ENCODE measurements around the gene IGHMBP2.
"Not testable (repeated sequence)": the region's sequence is repeated elsewhere in the genome, so short reads cannot be mapped to it uniquely, and the experiment has no call there.

Gene IGHMBP2

GRCh38 chr11:68961245-68961644 lies 57.6 kb downstream of the IGHMBP2 start:
- DNase-seq (ENCODE audit: low spot score) = no peak

- DNase-seq (ENCODE audit: low spot score) = no peak
Measured at GRCh38 chr11:68962527-68963250, 59.0 kb downstream of the IGHMBP2 start.

DNA sequence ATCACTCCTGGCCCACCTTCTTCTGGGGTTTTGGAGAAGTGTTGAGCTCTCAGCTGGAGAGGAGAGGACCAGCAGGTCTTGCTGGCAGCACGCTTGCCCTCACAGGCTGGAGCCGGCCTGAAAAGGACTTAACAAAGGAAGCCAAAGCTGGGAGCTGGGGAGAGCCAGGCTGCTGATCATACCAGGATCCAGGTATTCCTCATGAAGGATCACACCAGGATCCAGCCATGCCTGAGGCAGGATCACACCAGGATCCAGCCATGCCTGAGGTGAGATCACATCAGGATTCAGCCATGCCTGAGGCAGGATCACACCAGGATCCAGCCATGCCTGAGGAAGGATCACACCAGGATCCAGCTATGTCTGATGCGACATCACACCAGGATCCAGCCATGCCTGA lies 60.1 kb downstream of the IGHMBP2 start:
- no peak for DNase-seq (ENCODE audit: low spot score)

DNA sequence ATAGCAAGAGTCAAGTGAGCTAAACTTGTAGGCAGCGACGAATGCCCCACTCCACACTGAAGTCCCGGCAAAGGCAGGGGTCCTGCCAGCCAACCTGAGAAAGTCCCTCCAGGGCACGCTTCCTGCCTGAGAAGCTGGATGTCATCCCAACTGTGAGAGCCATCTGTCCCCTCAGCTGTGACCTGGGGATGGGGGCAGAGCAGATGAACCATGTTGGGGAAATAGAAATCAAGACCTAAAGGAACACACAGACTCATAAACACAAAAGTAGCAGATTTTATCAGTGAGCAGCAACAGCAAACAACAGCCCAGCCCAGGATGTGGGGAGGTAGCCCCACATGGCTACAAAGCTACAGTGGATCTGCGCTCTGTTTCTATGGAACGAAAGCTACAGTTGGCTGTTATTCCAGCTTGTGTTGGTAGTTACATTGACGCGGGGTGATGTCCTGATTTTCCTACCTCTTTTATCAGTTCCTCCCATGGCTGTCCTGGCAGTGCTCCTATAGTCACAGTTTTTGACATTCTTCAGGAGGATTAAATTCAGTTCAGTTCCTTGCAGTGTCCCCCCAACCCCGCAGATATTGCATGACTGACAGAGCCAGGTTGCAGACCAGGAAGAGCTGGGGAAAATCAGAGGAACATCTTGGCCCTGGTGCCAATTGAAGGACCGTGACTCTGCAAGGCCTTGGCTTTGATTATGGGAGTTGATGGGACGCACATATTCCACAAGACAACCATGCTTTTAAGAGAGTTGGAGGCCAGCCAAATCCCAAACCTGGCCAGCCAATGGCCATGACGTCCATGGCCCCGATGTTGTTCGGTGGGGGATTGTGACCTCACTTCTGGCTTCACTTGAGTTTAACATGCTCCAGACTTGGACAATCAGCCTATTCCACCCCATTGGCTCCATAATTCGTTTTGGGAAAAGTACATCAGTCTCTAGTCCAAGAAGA lies 62.5 kb downstream of the IGHMBP2 start:
- no peak for DNase-seq (ENCODE audit: low spot score)

GRCh38 chr11:68966894-68967780 lies 63.4 kb downstream of the IGHMBP2 start:
- DNase-seq (ENCODE audit: low spot score) = no peak

DNA sequence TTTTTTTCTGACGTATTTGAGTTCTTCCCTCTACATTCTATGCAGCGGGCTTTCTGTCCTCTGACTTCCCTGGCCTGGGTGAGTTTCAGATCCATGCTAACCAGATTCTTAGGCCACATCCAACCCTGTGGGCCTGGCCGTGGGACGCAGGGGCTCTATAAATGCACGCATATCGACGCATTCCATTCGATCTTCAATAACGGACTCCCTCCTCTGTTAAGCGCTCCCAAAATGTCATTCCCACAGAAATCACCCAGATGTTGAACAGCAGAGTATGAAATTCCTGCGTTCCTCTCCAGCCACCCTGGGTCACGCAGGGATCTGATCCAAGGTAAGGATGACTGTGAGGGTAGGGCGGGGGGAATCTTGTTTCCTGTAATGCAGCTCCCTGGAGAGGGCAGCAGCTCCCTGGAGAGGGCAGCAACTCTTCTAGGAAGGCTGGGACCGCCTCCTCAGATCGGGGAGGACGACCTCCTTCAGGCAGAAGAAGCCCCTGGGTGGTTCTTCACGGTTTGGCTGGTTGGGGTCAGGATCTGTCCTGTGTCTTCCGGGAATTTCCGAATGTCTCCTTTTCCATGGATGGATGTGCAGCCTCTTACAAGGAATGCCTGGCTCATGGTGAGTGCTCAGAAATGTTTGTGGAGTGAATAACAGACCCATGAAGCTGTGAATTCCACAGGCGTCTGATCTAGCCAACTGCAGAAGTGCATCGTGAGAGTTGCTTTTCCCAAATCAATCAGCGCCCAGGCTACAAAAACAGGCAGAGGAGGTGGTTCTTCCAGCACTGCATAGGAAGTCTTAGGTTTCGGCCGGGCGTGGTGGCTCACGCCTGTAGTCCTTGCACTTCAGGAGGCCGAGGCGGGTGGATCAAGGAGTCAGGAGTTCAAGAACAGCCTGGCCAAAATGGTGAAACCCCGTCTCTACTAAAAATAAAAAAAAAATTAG lies 64.9 kb downstream of the IGHMBP2 start:
- no peak for DNase-seq (ENCODE audit: low spot score)

GRCh38 chr11:68969386-68969785 lies 65.7 kb downstream of the IGHMBP2 start:
- DNase-seq (ENCODE audit: low spot score) = no peak

DNA sequence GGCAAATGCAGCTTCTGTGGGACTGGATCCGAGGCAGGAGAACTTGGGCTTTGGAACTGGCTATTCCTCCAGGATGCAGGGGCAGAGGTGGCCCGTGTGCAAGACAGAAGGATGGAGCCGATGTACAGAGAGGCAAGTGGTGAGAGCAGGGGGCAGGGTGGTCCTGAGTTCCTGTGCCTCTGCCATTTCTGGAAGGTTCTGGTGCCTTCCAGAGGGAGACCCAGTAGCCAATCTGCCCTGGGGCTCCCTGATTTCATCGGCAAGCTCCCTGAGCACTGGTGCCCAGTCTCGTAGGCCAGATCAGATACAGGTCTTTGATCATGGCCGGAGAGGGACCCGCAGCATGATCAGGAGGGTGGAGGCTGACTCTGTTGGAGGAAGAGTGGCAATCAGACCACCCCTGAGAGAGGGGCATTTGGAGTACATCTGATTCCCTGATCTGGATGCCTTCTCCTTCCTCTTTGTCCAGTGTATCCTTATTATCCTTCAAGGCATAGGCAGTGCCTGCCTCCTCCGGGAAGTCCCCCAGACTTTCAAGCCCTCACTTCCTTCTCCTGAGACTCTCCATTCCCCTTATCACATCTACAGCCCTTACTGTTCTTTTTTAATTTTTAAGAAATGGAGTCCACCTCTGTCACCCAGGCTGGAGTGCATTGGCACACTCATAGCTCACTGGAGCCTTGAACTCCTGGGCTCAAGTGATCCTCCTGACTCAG lies 67.4 kb downstream of the IGHMBP2 start:
- DNase-seq (ENCODE audit: low spot score) = no peak

- no peak for DNase-seq (ENCODE audit: low spot score)
Measured at GRCh38 chr11:68973219-68973618, 69.5 kb downstream of the IGHMBP2 start.

- not testable (repeated sequence) for DNase-seq (ENCODE audit: low spot score)
Measured at GRCh38 chr11:68973706-68974105, 70.0 kb downstream of the IGHMBP2 start.

- no peak for DNase-seq (ENCODE audit: low spot score)
Measured at GRCh38 chr11:68974421-68975194, 70.9 kb downstream of the IGHMBP2 start.

DNA sequence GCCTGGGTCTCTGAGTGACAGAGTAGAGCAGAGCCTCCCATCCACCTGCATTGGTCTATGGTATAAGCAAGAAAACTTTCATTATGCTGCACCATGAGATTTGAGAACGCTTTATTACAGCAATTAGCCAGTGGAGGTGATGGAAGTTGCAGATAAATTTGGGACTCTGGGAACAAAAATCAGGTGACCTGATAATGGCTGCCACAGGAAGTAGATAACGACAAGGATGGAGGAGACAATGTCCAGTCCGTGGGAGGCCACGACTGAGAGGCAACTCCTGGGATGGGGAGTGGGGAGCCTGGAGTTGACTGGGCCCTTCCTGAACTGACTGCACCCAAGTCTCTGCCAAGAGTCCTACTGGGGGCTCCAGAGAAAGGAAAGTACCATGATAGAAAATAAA lies 72.4 kb downstream of the IGHMBP2 start:
- DNase-seq (ENCODE audit: low spot score) = no peak

GRCh38 chr11:68976563-68976962 lies 72.9 kb downstream of the IGHMBP2 start:
- no peak for DNase-seq (ENCODE audit: low spot score)

DNA sequence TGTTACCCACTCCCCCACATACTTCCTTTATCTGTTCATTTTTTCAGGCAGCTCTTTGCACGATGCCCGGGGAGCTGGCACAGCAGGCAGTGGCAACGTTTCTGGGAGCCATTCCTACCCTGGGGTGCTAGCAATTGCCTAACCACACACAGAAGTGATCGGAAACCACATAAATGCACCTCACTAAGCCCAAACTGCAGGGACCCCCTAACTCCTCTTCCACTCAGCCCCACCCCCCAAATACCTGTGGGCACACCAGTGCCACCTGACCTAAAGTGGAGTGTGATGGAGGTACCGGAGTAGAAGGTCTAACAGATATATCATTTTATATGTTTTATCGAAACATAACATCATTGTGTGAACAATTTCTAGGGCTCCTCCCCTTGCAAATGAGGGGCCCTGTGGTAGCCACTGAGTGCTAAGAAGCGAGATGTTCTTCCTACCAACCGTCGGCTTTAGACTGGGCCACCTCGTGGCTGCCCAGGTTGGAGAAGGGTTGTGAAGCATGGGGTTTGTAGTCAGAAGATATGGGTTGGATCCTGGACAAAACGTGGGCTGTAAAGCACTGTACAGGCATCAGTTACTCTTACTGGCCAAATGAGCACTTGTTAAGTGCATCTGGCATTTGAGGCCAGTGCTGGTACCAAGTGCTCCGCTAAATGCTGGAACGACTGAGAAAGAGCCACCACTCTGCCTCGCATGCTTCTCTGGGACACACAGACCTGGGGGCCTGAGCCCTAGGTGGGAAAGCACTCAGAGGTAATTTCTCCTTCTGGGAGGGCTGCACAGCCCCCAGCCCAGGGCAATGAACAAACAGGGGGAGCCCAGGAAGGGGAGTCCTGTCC lies 74.3 kb downstream of the IGHMBP2 start:
- DNase-seq (ENCODE audit: low spot score) = no peak

- DNase-seq (ENCODE audit: low spot score) = no peak
Measured at GRCh38 chr11:68978626-68978930, 74.9 kb downstream of the IGHMBP2 start.

- DNase-seq (ENCODE audit: low spot score) = no peak
Measured at GRCh38 chr11:68978931-68979594, 75.4 kb downstream of the IGHMBP2 start.

- no peak for DNase-seq (ENCODE audit: low spot score)
Measured at GRCh38 chr11:68979931-68980775, 76.5 kb downstream of the IGHMBP2 start.

GRCh38 chr11:68980776-68981065 lies 77.0 kb downstream of the IGHMBP2 start, which contains the start of gene MRGPRD:
TSS of gene MRGPRD (minus strand) at chr11:68980986. CDS start at chr11:68980986, 0 bp downstream.
- no peak for DNase-seq (ENCODE audit: low spot score)
